IMR-90 (cell line): ENCODE data around the gene CFAP97D2. TPM values are rescaled to one million over a fixed set of nuclear protein-coding genes. Genes with fewer than 3 reads are reported as not detected.

Experiments
- ATAC-seq: fragments of 200-7000 bp; cut with Tn5 transposase; 2 replicates; pipeline ENCODE4 v1.9.1; 2020; ENCODE audit warnings: low read depth, mild to moderate bottlenecking, moderate library complexity
- BruUV-seq: library from RNA; stranded (reverse); fragments of 400-500 nt; replicated peaks from 2 replicates; lab custom pipeline; 2021; lab: Mats Ljungman, UMichigan
- CTCF ChIA-PET: fragments of 300-600 bp; formaldehyde crosslinking; extraction: SDS; loops from one replicate; lab custom pipeline; 2021; ENCODE audit warnings: antibody characterized with exemption; lab: Yijun Ruan, JAX
- POLR2A ChIA-PET: fragments of 300-600 bp; sonication (Branson Sonifier 250); formaldehyde crosslinking; loops from one replicate; lab custom pipeline; 2022; ENCODE audit warnings: antibody characterized with exemption; ENCODE audit not compliant: unreplicated experiment; lab: Charles Lee
- DNase-seq: peaks from one replicate; pipeline ENCODE4 v3.0.0; 2013
- H2AFZ ChIP-seq: replicated peaks from 2 replicates; pipeline ENCODE3; 2013; ENCODE audit warnings: low read length, mild to moderate bottlenecking; ENCODE audit not compliant: poor library complexity
- H2AK5ac ChIP-seq: 2 replicates; pipeline ENCODE4 v1.6.1; 2013; ENCODE audit warnings: low read depth, low read length, inconsistent platforms
- H2AK9ac ChIP-seq: replicated peaks from 2 replicates; pipeline ENCODE3; 2013; ENCODE audit warnings: mild to moderate bottlenecking, low read depth, low read length, moderate library complexity; ENCODE audit not compliant: poor library complexity
- H2BK120ac ChIP-seq: 2 replicates; pipeline ENCODE4 v1.6.1; 2013; ENCODE audit warnings: low read depth, low read length, inconsistent platforms
- H2BK15ac ChIP-seq: 3 replicates; pipeline ENCODE4 v1.6.1; 2013; ENCODE audit warnings: low read depth, low read length, inconsistent platforms
- H2BK20ac ChIP-seq: 2 replicates; pipeline ENCODE4 v1.6.1; 2013; ENCODE audit warnings: low read depth, mild to moderate bottlenecking, inconsistent platforms, low read length, moderate library complexity
- H2BK5ac ChIP-seq: 2 replicates; pipeline ENCODE4 v1.6.1; 2013; ENCODE audit warnings: mild to moderate bottlenecking, low read depth, low read length, inconsistent platforms; ENCODE audit not compliant: poor library complexity, severe bottlenecking
- H3K14ac ChIP-seq: replicated peaks from 2 replicates; pipeline ENCODE4 v1.6.1; 2013; ENCODE audit warnings: low read depth, low read length, inconsistent platforms
- H3K18ac ChIP-seq: 2 replicates; pipeline ENCODE4 v1.6.1; 2013; ENCODE audit warnings: low read depth, low read length, control low read depth
- H3K23ac ChIP-seq: 2 replicates; pipeline ENCODE4 v1.6.1; 2013; ENCODE audit warnings: low read depth, low read length, inconsistent platforms
- H3K27ac ChIP-seq: 2 replicates; pipeline ENCODE4 v1.5.1; 2013; ENCODE audit warnings: mild to moderate bottlenecking, control low read depth, low read length; ENCODE audit not compliant: insufficient read depth
- H3K27me3 ChIP-seq: 2 replicates; pipeline ENCODE4 v1.6.1; 2013; ENCODE audit warnings: low read length; ENCODE audit not compliant: control insufficient read depth, insufficient read depth
- H3K36me3 ChIP-seq: 2 replicates; pipeline ENCODE4 v1.6.1; 2013; ENCODE audit warnings: low read length, mixed read lengths; ENCODE audit not compliant: control insufficient read depth, insufficient read depth
- H3K4ac ChIP-seq: 2 replicates; pipeline ENCODE4 v1.6.1; 2013; ENCODE audit warnings: low read depth, low read length, inconsistent platforms
- H3K4me1 ChIP-seq: 2 replicates; pipeline ENCODE4 v1.6.1; 2013; ENCODE audit warnings: low read length, mixed read lengths; ENCODE audit not compliant: control insufficient read depth, insufficient read depth
- H3K4me2 ChIP-seq: 2 replicates; pipeline ENCODE4 v1.6.1; 2013; ENCODE audit warnings: low read depth, mild to moderate bottlenecking, control low read depth, low read length, moderate library complexity
- H3K4me3 ChIP-seq: 2 replicates; pipeline ENCODE4 v1.5.1; 2013; ENCODE audit warnings: low read depth, mild to moderate bottlenecking, control low read depth, low read length, moderate library complexity; ENCODE audit not compliant: insufficient read depth
- H3K56ac ChIP-seq: 2 replicates; pipeline ENCODE4 v1.6.1; 2013; ENCODE audit warnings: low read length, inconsistent platforms; ENCODE audit not compliant: insufficient read depth; ENCODE audit errors: extremely low read depth
- H3K79me1 ChIP-seq, 2 experiments: 2 replicates each; pipeline ENCODE4 v1.6.1; 2013; ENCODE audit warnings: low read length in 2 of 2, inconsistent platforms in 1 of 2, low read depth in 1 of 2
- H3K9ac ChIP-seq: 2 replicates; pipeline ENCODE4 v1.6.1; 2013; ENCODE audit warnings: low read depth, low read length, control low read depth
- H3K9me1 ChIP-seq: 2 replicates; pipeline ENCODE4 v1.6.1; 2013; ENCODE audit warnings: low read length, inconsistent platforms; ENCODE audit not compliant: insufficient read depth
- H3K9me3 ChIP-seq: 2 replicates; pipeline ENCODE4 v1.6.1; 2013; ENCODE audit warnings: low read length; ENCODE audit not compliant: control insufficient read depth, insufficient read depth
- H4K20me1 ChIP-seq: 2 replicates; pipeline ENCODE4 v1.6.1; 2013; ENCODE audit warnings: low read length, inconsistent platforms; ENCODE audit not compliant: insufficient read depth
- H4K5ac ChIP-seq: 2 replicates; pipeline ENCODE4 v1.6.1; 2013; ENCODE audit warnings: mild to moderate bottlenecking, low read depth, low read length, control low read depth
- H4K8ac ChIP-seq, 2 experiments: 2 replicates each; pipeline ENCODE4 v1.6.1; 2013; ENCODE audit warnings: low read depth in 2 of 2, low read length in 2 of 2, control low read depth in 1 of 2, inconsistent platforms in 1 of 2
- H4K91ac ChIP-seq: 2 replicates; pipeline ENCODE4 v1.6.1; 2013; ENCODE audit warnings: low read depth, low read length, inconsistent platforms; ENCODE audit not compliant: insufficient read depth
- FOS ChIP-seq: fragments of 150-350 bp; IDR thresholded peaks from 2 replicates; pipeline ENCODE4 v1.6.1; 2016; ENCODE audit warnings: low read depth, low read length
- POLR2A ChIP-seq: IDR thresholded peaks from 2 replicates; pipeline ENCODE4 v1.6.1; 2012; ENCODE audit warnings: mild to moderate bottlenecking, low read depth, low read length
- WGBS, 2 experiments: methylation state at CpG; one replicate each; pipeline versions ENCODE4 v1.1.5 to v1.1.7; 2013; ENCODE audit warnings: missing lambda C conversion rate in 2 of 2; ENCODE audit not compliant: insufficient read length in 1 of 2; ENCODE audit errors: extremely low coverage in 2 of 2; 5-methylcytosine and 5-hydroxymethylcytosine counted together
- dilution Hi-C: fragments of 300-500 bp; cut with HindIII; formaldehyde crosslinking; loops from one replicate; pipeline ENCODE4 v1.14.3; 2018; ENCODE audit warnings: low sequenced_read_pairs; ENCODE audit not compliant: unreplicated experiment
- in situ Hi-C: fragments of 300-500 bp; cut with MboI; formaldehyde crosslinking; loops from 3 replicates; pipeline ENCODE4 v1.14.3; 2019; ENCODE audit warnings: low sequenced_read_pairs, inconsistent platforms, mixed read lengths
- intact Hi-C: fragments of 100-400 bp; cut with micrococcal nuclease; formaldehyde crosslinking; loops from 2 replicates; pipeline ENCODE4 v1.10.0; 2022
- polyA plus RNA-seq, 3 experiments: library from polyadenylated mRNA; depleted of rRNA; stranded (reverse); fragments of >200 nt; gene quantifications; 2 replicates each; pipeline ENCODE4 v1.2.3, GENCODE V29; 2012; ENCODE audit warnings: low replicate concordance in 1 of 3
- total RNA-seq: library from RNA; depleted of rRNA; stranded (reverse); fragments of >200 nt; gene quantifications from 2 replicates; pipeline ENCODE4 v1.2.3, GENCODE V29; 2012

CFAP97D2 gene
- total and polyA plus RNA-seq, 2 of the 4 experiments (the other 2 are of a cell fraction), result not detected

GRCh38 chr13:114134111-114134943 is 44.7 kb upstream of the CFAP97D2 start:
- H3K14ac ChIP-seq, result no peak overlapping the region
- no peak overlapping the region for H2AK5ac ChIP-seq
- no peak overlapping the region for H4K8ac ChIP-seq
- no peak overlapping the region for H3K4ac ChIP-seq
- no peak overlapping the region for H2AK9ac ChIP-seq
- ATAC-seq (no peak), DNase-seq (no peak)
- no peaks in the 10 kb centered on the region for H3K9me3 ChIP-seq
- no peak overlapping the region for H4K5ac ChIP-seq
- peaks cover 10% of the 10 kb centered on the region for H3K4me1 ChIP-seq
- H2BK5ac ChIP-seq, result peak overlapping the region; percentile 9
- TF ChIP-seq FOS (no peak), POLR2A (peak; percentile 68)
- BruUV-seq, result no TSS peak
- H3K79me1 ChIP-seq, result peaks cover 3 to 20% of the 10 kb centered on the region in 2 experiments
- no peak overlapping the region for H3K4me2 ChIP-seq
- no peak overlapping the region for H3K18ac ChIP-seq
- H3K36me3 ChIP-seq, result no peaks in the 10 kb centered on the region
- intact Hi-C loops (no loop called here), dilution Hi-C loops (no loop called here), in situ Hi-C loops (loop anchor here (5.0 kb wide), 1 partner anchor 67 kb away; no protein-coding TSS in a partner anchor)
- peaks cover 8% of the 10 kb centered on the region for H3K9me1 ChIP-seq
- POLR2A ChIA-PET, result no interaction called here
- no peaks in the 10 kb centered on the region for H3K27me3 ChIP-seq
- H3K9ac ChIP-seq, result no peak overlapping the region
- H3K56ac ChIP-seq, result no peak overlapping the region
- H4K20me1 ChIP-seq, result peaks cover 25% of the 10 kb centered on the region
- no peak overlapping the region for H2BK15ac ChIP-seq
- no peak overlapping the region for H2BK20ac ChIP-seq
- 75% methylated on average over 7 of the region's 21 CpGs; no CpG with 5 or more reads in 1 of the 2 experiments for WGBS, 2 experiments
- H3K27ac ChIP-seq, result no peak overlapping the region
- H3K4me3 ChIP-seq, result no peak overlapping the region
- H2AFZ ChIP-seq, result peak overlapping the region; percentile 59
- H4K91ac ChIP-seq, result no peak overlapping the region
- CTCF ChIA-PET, result no interaction called here
- H3K23ac ChIP-seq, result no peak overlapping the region
- no peak overlapping the region for H2BK120ac ChIP-seq
